LNCAP (cell line): ENCODE measurements around the gene GNPAT.

Experiments used
- TF ChIP-seq, protein P1 (sequence below): fragments of 450-650 bp; IDR thresholded peaks from 2 replicates; pipeline ENCODE4 v1.5.1; 2017; ENCODE audit warnings: mild to moderate bottlenecking

The GNPAT gene

DNA sequence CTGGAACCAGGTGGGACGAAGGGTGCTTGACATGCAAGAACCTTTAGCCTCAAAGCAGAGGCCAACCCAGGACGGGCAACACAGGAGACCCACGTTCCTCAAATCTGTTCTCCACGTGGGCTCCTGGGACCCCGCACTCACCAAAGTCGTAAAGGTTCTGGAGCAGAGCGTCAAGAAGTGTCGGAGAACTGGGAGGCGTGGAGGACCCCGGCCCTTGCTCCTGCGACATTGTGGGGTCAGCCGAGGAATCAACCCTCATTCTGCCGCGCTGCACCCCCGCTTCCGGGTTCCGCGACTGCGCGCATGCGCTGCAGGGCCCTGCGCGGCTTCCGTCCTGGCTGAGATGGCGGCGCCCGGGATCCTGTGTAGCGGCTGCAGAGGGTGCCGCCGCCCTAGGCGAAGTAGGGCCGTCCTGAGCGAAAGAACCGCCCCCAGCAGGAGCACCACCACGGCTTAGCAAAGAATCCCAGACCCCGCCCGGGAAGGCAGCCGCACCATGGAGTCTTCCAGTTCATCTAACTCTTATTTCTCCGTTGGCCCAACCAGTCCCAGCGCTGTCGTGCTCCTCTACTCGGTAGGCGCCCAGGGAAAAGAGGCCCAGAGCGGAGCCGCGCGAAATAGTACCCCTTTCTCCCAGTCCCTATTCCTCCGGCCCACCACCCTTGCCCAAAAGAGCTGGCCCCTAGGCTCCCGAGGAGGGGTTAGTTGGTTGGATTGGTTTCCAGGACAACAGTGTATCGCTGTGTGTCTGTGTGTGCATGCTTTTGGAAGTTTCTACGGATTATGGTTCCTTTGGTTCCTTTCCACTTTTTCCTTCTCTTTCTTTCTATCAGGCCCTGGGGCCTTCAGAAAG lies at the start of gene GNPAT:
Gene GNPAT (plus strand): TSS at position 330 of the 853 bp plus-strand sequence. CDS start 167 bp downstream, at position 497.
- TF ChIP-seq, protein P1, sequence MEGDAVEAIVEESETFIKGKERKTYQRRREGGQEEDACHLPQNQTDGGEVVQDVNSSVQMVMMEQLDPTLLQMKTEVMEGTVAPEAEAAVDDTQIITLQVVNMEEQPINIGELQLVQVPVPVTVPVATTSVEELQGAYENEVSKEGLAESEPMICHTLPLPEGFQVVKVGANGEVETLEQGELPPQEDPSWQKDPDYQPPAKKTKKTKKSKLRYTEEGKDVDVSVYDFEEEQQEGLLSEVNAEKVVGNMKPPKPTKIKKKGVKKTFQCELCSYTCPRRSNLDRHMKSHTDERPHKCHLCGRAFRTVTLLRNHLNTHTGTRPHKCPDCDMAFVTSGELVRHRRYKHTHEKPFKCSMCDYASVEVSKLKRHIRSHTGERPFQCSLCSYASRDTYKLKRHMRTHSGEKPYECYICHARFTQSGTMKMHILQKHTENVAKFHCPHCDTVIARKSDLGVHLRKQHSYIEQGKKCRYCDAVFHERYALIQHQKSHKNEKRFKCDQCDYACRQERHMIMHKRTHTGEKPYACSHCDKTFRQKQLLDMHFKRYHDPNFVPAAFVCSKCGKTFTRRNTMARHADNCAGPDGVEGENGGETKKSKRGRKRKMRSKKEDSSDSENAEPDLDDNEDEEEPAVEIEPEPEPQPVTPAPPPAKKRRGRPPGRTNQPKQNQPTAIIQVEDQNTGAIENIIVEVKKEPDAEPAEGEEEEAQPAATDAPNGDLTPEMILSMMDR = no peak

DNA sequence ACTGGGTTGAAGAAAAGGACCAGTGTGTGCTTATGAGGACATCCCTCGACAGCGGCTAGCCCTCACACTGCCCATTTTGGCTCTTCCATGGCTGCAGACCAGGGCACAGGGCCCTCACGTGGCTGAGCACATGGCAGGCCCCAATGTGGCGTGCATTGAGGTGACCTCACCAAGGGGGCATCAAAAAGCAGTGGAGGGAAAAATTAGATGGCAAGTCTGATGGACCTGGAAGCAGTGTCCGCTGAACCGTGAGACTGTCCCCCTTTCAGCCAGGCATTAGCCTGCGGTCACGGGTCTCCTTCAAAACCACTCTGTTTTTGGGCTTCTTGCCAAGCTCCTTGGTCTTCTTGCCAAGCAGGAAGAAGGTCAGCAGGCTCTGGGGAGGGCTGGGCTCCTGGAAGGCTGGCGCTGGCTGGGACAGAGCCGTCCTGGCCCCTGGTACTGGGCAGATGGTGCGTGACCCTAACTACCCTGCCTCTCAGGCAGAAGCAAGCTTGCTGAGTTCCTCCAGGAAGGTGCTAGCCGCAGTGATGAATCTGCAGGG lies 48.3 kb upstream of the GNPAT start:
- TF ChIP-seq, protein P1 = no peak

DNA sequence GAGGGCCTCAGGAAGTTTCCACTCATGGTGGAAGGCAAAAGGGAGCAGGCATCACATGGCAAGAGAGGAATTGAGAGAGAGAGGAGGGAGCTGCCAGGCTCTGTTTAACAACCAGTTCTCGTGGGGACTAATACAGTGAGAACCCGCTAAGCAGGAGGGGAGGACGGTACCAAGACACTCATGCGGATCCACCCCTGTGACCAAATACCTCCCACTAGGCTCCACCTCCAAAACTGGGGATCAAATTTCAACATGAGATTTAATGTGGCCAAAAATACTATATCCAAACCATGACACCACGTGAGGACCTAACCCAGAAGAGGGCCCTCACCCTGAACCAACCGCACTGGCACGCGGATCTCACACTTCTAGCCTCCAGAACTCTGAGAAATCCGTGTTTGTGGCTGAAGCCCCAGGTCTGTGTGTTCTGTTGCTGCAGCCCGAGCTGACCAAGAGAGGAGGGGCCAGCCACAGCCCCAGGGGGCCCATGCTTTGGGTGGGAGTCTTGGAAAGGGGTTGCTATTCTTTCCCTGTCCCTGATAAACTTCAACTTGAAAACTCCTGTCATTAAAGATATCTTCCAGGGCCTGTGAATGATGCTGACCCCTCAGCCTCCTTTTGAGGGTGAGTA lies 47.2 kb upstream of the GNPAT start:
- TF ChIP-seq, protein P1 = no peak

DNA sequence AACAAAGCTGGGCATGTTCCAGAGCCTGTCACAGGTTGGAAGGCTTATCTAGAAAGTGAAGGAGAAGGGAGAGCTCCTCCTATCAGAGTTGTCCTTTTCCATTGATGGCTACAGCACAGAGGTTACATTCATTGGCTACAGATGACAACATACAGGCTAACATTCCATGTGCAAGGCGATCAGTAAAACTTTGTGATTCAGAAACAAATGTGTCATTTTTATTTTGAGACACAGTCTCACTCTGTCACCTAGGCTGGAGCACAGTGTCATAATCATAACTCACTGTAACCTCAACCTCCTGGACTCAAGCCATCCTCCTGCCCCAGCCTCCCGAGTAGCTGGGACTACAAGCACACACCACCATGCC lies 46.6 kb upstream of the GNPAT start:
- TF ChIP-seq, protein P1 = no peak

DNA sequence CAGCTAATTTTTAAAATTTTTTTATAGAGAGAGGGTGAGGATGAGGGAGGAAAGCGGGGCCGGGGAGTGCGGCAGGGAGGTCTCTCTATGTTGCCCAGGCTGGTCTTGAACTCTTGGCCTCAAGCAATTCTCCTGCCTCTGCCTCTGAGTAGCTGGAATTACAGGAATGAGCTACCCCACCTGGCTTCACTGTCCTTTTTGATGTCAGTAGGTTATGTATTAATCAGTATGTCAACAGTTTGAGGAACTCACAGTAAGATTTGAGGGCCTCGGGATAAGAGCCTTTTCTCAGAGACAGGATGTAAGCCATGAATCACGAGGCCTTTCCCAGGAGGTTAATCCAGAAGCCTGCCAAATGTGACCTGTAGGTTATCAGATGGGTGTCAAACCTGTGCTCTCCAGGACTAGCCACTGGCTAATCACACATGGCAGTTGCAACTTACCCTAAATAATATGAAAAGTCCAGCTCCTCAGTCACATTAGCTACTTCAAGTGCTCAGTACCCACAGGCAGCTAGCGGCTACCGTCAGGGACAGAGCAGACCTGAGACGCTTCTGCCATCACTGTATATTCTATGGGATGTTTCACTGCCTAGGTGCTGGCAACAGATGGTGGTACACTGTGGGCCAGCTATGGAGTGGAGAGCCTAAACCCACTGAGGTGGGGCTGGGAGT lies 46.0 kb upstream of the GNPAT start:
- TF ChIP-seq, protein P1 = no peak

DNA sequence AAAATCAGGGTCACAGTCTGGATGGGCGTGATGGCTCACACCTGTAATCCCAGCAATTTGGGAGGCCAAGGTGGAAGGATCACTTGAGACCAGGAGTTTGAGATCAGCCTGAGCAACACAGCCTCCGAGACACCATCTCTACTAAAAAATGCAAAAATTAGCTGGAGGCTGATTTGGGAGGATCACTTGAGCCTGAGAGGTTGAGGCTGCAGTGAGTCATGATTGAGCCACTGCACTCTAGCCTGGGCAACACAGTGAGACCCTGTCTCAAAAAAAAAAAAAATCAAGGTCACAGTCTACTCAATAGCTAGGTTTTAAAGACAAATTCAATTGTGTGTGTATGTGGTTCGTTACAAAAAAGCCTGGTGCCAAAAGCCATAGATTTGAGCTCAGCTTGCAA lies 44.7 kb upstream of the GNPAT start:
- TF ChIP-seq, protein P1 = no peak

DNA sequence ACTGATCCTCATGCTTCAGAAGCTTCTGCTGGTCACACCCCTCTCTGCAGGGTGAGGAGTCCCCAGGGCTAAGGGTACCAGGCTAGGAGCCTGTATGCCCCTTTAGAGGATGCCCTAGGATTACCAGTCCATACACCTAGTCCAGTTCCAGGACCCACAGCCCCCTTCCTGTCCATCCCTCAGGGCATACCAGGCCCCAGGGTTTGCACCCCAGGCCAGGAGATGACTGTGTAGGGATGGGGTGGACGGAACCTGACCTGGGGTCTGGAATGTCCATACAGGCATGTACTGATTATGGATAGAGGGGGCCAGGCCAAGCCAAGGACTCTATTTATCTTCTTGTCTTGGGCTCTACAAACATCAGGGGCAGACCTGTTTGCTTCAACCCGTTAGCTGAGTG lies 44.3 kb upstream of the GNPAT start:
- TF ChIP-seq, protein P1 = no peak
